Kidney (tissue), 14 donors: Measurements from ENCODE around the gene DGLUCY. TPM values are rescaled to one million over a fixed set of nuclear protein-coding genes. Genes with fewer than 3 reads are reported as not detected.
A peak's percentile ranks its signal among the peaks of the same experiment; 100 is the strongest.

Source experiments
- DNase-seq, 5 donors: peaks; one replicate each; pipeline ENCODE4 v3.0.0-alpha.2; 2013 to 2020
- FAIRE-seq: peaks from 2 replicates; lab custom pipeline; 2012; peaks lifted over from hg19 to GRCh38; lab: Jason Lieb, UNC
- H3K27ac ChIP-seq, 2 donors: one replicate each; pipeline ENCODE4 v1.7.0; 2013; ENCODE audit warnings: low read depth in 2 of 2, low read length in 2 of 2, inconsistent platforms in 1 of 2
- H3K27me3 ChIP-seq: one replicate; pipeline ENCODE4 v1.7.1; 2013; ENCODE audit warnings: low read length, inconsistent platforms; ENCODE audit not compliant: control insufficient read depth, insufficient read depth
- H3K36me3 ChIP-seq, 3 donors: one replicate each; pipeline versions ENCODE4 v1.7.0 to v1.7.1; 2013; ENCODE audit warnings: low read length in 3 of 3, control low read depth in 1 of 3, inconsistent platforms in 1 of 3; ENCODE audit not compliant: insufficient read depth in 3 of 3, control insufficient read depth in 2 of 3
- H3K4me1 ChIP-seq, 3 donors: one replicate each; pipeline versions ENCODE4 v1.7.0 to v1.7.1; 2013; ENCODE audit warnings: low read length in 3 of 3, inconsistent platforms in 1 of 3, low read depth in 1 of 3; ENCODE audit not compliant: control insufficient read depth in 2 of 3, insufficient read depth in 2 of 3
- H3K4me3 ChIP-seq, 3 donors: one replicate each; pipeline versions ENCODE4 v1.7.0 to v1.8.1; 2013; ENCODE audit warnings: low read length in 3 of 3, control low read depth in 1 of 3, inconsistent platforms in 1 of 3
- H3K9ac ChIP-seq, 3 donors: one replicate each; pipeline versions ENCODE4 v1.7.0 to v1.7.1; 2013; ENCODE audit warnings: low read length in 3 of 3, control low read depth in 1 of 3, inconsistent platforms in 1 of 3
- H3K9me3 ChIP-seq, 3 donors: one replicate each; pipeline versions ENCODE4 v1.7.0 to v1.7.1; 2013; ENCODE audit warnings: low read length in 3 of 3, control low read depth in 1 of 3, inconsistent platforms in 1 of 3; ENCODE audit not compliant: control insufficient read depth in 2 of 3, insufficient read depth in 1 of 3
- intact Hi-C: fragments of 100-400 bp; cut with DNase I; formaldehyde crosslinking; loops from one replicate; pipeline ENCODE4 v1.11.1; 2022
- polyA plus RNA-seq: library from polyadenylated mRNA; stranded (reverse); fragments of 350-450 nt; fragmentation: Illumina TruSeq; extraction: RNeasy Lipid Tissue Mini Kit (QIAGEN cat#74804); gene quantifications from one replicate; pipeline ENCODE4 v1.2.3, GENCODE V29; 2014; ENCODE audit warnings: low read depth, low replicate concordance; ENCODE audit not compliant: insufficient read depth
- total RNA-seq: library from RNA; stranded (reverse); fragmentation: NEBNext Ultra II Directional; extraction: Animal tissue kit (Norgen Biotek cat#: 25700); gene quantifications from one replicate; pipeline ENCODE4 v1.2.1, GENCODE V29; 2021
- TF ChIP-seq, protein P1 (sequence below): IDR thresholded peaks from 3 replicates; pipeline ENCODE4 v1.5.1; 2012; ENCODE audit warnings: mild to moderate bottlenecking, moderate library complexity, borderline replicate concordance; ENCODE audit not compliant: insufficient read depth; ENCODE audit errors: extremely low read depth
- donor health status: control.
- donor health status: control.
- donor health status: control.
- donor health status: control.
- donor health status: control.
- donor health status: DM: yes; HTN: yes; CAD: no.
- donor health status: Normal renal cell carcinoma (clear cell type).

The DGLUCY gene
- total and polyA plus RNA-seq, 2 donors from 2014 or later: 79.7 to 83.4 TPM

- H3K27me3 ChIP-seq: no peaks in the 10 kb centered on the region
- H3K36me3 ChIP-seq: peaks cover 5 to 77% (median 43%) of the 10 kb centered on the region in 3 donors
- H3K27ac ChIP-seq: no peak overlapping the region
- intact Hi-C loops: no loop called here
- TF ChIP-seq, protein P1, sequence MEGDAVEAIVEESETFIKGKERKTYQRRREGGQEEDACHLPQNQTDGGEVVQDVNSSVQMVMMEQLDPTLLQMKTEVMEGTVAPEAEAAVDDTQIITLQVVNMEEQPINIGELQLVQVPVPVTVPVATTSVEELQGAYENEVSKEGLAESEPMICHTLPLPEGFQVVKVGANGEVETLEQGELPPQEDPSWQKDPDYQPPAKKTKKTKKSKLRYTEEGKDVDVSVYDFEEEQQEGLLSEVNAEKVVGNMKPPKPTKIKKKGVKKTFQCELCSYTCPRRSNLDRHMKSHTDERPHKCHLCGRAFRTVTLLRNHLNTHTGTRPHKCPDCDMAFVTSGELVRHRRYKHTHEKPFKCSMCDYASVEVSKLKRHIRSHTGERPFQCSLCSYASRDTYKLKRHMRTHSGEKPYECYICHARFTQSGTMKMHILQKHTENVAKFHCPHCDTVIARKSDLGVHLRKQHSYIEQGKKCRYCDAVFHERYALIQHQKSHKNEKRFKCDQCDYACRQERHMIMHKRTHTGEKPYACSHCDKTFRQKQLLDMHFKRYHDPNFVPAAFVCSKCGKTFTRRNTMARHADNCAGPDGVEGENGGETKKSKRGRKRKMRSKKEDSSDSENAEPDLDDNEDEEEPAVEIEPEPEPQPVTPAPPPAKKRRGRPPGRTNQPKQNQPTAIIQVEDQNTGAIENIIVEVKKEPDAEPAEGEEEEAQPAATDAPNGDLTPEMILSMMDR: no peak
- no peak for DNase-seq
- H3K9me3 ChIP-seq: no peaks in the 10 kb centered on the region
- no peak overlapping the region for H3K4me3 ChIP-seq
- H3K9ac ChIP-seq: no peak overlapping the region
- FAIRE-seq: no peak
- H3K4me1 ChIP-seq: no peaks in the 10 kb centered on the region
Measured at GRCh38 chr14:91164676-91165075, 50.8 kb downstream of the DGLUCY start.

- no peak for FAIRE-seq
Measured at GRCh38 chr14:91167380-91167770, 53.5 kb downstream of the DGLUCY start.

DNA sequence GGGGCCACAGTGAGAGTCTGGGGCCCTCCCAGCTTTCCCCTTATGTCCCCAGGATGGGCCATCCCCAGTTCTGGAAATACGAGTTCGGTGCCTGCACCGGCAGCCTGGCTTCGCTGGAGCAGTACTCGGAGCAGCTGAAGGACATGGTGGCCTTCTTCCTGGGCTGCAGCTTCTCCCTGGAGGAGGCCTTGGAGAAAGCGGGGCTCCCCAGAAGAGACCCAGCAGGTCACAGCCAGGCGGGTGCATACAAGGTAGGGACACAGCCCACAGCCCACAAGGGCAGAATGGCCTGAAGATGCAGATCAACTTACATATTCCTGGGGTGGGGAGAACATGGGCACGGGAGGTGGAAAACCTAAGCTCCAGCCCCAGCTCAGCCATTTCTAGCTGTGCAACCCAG, 56.1 kb downstream of the DGLUCY start:
- H3K9me3 ChIP-seq: no peaks in the 10 kb centered on the region
- TF ChIP-seq, protein P1: no peak
- H3K9ac ChIP-seq: no peak overlapping the region
- H3K4me3 ChIP-seq: no peak overlapping the region
- intact Hi-C loops: loop anchor here (5.0 kb wide), 1 partner anchor 268 kb away; no protein-coding TSS in a partner anchor
- FAIRE-seq (no peak), DNase-seq (no peak)
- H3K4me1 ChIP-seq: peaks cover 0 to 13% (median 9%) of the 10 kb centered on the region in 3 donors
- H3K36me3 ChIP-seq: peaks cover 2 to 41% (median 22%) of the 10 kb centered on the region in 3 donors
- no peaks in the 10 kb centered on the region for H3K27me3 ChIP-seq
- H3K27ac ChIP-seq: peak overlapping the region in 1 of 2 donors; percentile 9

More at GRCh38 chr14:91167380-91167770, 53.5 kb downstream of the DGLUCY start:
- H3K4me1 ChIP-seq: peaks cover 0 to 13% (median 9%) of the 10 kb centered on the region in 3 donors
- no peak overlapping the region for H3K27ac ChIP-seq
- H3K36me3 ChIP-seq: peaks cover 2 to 58% (median 31%) of the 10 kb centered on the region in 3 donors
- TF ChIP-seq, protein P1: no peak
- no peak overlapping the region for H3K9ac ChIP-seq
- no peak for DNase-seq
- H3K9me3 ChIP-seq: no peaks in the 10 kb centered on the region
- intact Hi-C loops: no loop called here
- H3K27me3 ChIP-seq: no peaks in the 10 kb centered on the region
- no peak overlapping the region for H3K4me3 ChIP-seq
